ENCODE results near the gene CRAMP1.
"Not testable (repeated sequence)": the region's sequence is repeated elsewhere in the genome, so short reads cannot be mapped to it uniquely, and the experiment has no call there.

CRAMP1 gene

GRCh38 chr16:1612320-1613111, at the start of gene CRAMP1:
CRAMP1 (plus strand) TSS chr16:1612360; CDS start chr16:1614640, 2,280 bp downstream.
- no peak for DNase-seq (ENCODE audit: low read depth)

- no peak for DNase-seq (ENCODE audit: low read depth)
Measured at GRCh38 chr16:1563786-1564185, 48.4 kb upstream of the CRAMP1 start.

- no peak for DNase-seq (ENCODE audit: low read depth)
Measured at GRCh38 chr16:1564325-1564724, 47.8 kb upstream of the CRAMP1 start.

GRCh38 chr16:1565083-1565805, 46.9 kb upstream of the CRAMP1 start:
- no peak for DNase-seq (ENCODE audit: low read depth)

- DNase-seq (ENCODE audit: low read depth) = no peak
Measured at GRCh38 chr16:1567988-1568387, 44.2 kb upstream of the CRAMP1 start.

- DNase-seq (ENCODE audit: low read depth) = no peak
Measured at GRCh38 chr16:1571012-1571671, 41.0 kb upstream of the CRAMP1 start.

GRCh38 chr16:1572673-1573072, 39.5 kb upstream of the CRAMP1 start:
- no peak for DNase-seq (ENCODE audit: low read depth)

- DNase-seq (ENCODE audit: low read depth) = no peak
Measured at GRCh38 chr16:1573301-1573700, 38.9 kb upstream of the CRAMP1 start.

- DNase-seq (ENCODE audit: low read depth) = no peak
Measured at GRCh38 chr16:1575578-1575977, 36.6 kb upstream of the CRAMP1 start.

GRCh38 chr16:1579214-1579613, 32.9 kb upstream of the CRAMP1 start:
- no peak for DNase-seq (ENCODE audit: low read depth)

GRCh38 chr16:1580256-1580655, 31.9 kb upstream of the CRAMP1 start:
- DNase-seq (ENCODE audit: low read depth) = no peak

GRCh38 chr16:1580956-1581355, 31.2 kb upstream of the CRAMP1 start:
- no peak for DNase-seq (ENCODE audit: low read depth)

- no peak for DNase-seq (ENCODE audit: low read depth)
Measured at GRCh38 chr16:1581804-1582203, 30.4 kb upstream of the CRAMP1 start.

- DNase-seq (ENCODE audit: low read depth) = no peak
Measured at GRCh38 chr16:1583180-1583579, 29.0 kb upstream of the CRAMP1 start.

GRCh38 chr16:1584926-1585484, 27.2 kb upstream of the CRAMP1 start:
- no peak for DNase-seq (ENCODE audit: low read depth)

- DNase-seq (ENCODE audit: low read depth) = no peak
Measured at GRCh38 chr16:1590366-1590765, 21.8 kb upstream of the CRAMP1 start.

GRCh38 chr16:1590930-1591705, 21.0 kb upstream of the CRAMP1 start:
- no peak for DNase-seq (ENCODE audit: low read depth)

- DNase-seq (ENCODE audit: low read depth) = no peak
Measured at GRCh38 chr16:1592446-1592845, 19.7 kb upstream of the CRAMP1 start.

GRCh38 chr16:1595511-1595910, 16.6 kb upstream of the CRAMP1 start:
- DNase-seq (ENCODE audit: low read depth) = not testable (repeated sequence)

GRCh38 chr16:1596516-1596915, 15.6 kb upstream of the CRAMP1 start:
- DNase-seq (ENCODE audit: low read depth) = no peak

- no peak for DNase-seq (ENCODE audit: low read depth)
Measured at GRCh38 chr16:1597154-1597553, 15.0 kb upstream of the CRAMP1 start.

GRCh38 chr16:1601031-1601430, 11.1 kb upstream of the CRAMP1 start:
- DNase-seq (ENCODE audit: low read depth) = no peak
